GM21526 (cell line): ENCODE results near the gene TMEM130.

Experiments
- ATAC-seq: cut with Tn5 transposase; IDR thresholded peaks from one replicate; pipeline ENCODE4 v1.9.1; 2021; ENCODE audit warnings: moderate library complexity; ENCODE audit not compliant: unreplicated experiment, low FRiP score

Gene TMEM130

DNA sequence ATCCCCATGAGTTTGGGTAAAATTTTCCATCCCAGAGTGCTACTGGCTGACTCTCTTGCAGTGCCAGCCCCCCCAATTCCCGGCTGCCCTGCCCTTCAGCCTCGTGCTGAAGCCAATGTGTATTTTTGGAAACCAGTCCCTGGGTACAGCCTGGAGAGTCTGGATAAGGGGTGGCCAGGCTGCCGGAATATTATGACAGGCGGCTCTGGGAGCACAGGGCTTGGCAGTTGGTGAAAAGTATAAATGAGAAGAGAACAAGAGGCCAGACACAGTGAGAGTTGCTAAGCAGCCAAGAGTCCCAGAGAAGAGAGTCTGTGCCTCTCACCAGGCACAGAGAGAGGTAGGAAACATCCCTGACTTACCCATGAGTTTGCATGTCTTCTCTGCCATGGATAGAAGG lies 53.6 kb downstream of the TMEM130 start:
- no peak for ATAC-seq

DNA sequence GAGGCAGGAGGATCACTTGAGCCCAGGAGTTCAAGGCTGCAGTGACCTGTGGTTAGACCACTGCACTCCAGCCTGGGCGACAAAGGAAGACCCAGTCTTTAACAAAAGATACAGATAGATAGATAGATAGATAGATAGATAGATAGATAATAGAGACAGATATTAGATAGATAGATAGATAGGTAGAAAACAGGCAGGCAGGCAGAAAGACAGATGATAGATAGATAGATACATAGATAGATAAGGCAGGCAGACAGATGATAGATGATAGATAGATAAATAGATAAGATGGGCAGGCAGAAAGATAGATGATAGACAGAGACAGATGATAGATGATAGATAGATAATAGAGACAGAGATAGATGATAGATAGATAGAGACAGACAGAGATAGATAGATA lies 54.5 kb downstream of the TMEM130 start:
- ATAC-seq = no peak

DNA sequence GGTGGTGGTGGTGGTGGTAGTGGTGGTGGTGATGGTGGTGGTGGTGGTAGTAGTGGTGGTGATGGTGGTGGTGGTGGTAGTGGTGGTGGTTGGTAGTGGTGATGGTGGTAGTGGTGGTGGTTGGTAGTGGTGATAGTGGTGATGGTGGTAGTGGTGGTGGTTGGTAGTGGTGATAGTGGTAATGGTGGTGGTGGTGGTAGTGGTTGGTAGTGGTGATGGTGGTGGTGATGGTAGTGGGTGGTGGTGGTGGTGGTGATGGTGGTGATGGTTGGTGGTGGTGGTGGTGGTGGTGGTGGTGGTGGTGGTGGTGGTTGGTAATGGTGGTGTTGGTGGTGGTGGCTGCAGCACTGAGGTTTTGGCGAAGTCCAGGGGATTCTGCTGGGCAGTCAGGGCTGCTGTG lies 58.5 kb downstream of the TMEM130 start:
- no peak for ATAC-seq

DNA sequence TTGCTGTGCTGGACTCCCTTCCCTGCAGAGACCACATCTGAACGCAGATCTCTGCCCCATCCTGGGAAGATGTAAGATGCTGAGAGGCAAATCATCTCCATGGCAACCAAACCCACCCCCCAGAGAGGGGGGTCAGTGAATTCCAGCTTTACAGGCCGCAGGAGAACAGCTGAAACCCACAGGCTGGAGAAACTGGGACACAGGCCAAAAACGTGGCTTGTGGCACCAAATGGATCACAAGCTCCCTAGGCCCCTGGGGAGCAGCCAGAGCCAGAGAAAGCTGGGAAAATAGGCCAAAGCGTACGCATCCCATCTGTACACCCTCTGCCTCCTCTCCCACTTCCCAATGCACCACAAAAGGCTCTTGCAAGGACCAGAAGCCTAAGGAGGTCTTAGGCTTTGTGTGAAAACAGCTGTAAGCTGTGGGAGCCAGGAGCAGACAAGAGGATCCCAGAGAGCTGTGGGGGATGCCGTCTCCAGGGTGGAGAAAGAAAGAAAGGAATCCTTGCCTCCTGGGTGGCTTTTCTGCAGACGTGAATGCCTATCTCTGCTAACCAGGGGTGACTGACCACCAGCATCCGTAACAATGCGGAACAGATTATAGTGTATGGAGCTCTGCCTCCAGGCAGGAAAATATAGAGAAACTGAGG lies 59.5 kb downstream of the TMEM130 start:
- no peak for ATAC-seq

DNA sequence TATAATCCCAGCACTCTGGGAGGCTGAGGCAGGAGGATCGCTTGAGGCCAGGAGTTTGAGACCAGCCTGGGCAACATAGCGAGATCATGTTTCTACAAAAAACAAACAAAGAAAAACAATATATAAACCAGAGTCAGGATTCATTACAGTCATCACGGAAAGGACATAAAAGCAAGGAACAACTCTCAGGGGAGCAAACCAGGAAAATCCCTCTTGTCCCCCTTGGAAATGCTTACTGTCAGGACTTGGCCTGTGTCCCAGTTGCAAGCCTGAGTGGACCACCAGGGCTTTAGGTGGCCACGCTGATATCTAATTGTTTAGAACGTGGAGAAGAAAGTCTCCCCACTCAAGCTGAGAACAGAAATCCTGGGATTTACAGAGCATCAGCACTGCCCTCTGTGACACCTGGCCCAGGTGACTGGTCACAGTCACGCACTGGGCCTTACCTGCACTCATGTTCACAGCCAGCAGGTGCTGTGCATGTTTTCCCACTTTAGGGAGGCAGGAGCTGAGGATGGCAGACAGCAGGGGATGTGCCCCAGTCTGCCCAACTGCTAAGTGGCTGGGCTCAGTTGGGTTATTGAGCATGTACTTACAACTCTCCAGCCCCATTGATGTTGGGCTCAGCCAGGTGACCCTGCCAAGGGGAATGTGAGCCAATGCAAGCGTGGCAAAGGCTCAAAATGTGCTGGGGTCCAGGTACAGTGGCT lies 60.9 kb downstream of the TMEM130 start:
- ATAC-seq = no peak

DNA sequence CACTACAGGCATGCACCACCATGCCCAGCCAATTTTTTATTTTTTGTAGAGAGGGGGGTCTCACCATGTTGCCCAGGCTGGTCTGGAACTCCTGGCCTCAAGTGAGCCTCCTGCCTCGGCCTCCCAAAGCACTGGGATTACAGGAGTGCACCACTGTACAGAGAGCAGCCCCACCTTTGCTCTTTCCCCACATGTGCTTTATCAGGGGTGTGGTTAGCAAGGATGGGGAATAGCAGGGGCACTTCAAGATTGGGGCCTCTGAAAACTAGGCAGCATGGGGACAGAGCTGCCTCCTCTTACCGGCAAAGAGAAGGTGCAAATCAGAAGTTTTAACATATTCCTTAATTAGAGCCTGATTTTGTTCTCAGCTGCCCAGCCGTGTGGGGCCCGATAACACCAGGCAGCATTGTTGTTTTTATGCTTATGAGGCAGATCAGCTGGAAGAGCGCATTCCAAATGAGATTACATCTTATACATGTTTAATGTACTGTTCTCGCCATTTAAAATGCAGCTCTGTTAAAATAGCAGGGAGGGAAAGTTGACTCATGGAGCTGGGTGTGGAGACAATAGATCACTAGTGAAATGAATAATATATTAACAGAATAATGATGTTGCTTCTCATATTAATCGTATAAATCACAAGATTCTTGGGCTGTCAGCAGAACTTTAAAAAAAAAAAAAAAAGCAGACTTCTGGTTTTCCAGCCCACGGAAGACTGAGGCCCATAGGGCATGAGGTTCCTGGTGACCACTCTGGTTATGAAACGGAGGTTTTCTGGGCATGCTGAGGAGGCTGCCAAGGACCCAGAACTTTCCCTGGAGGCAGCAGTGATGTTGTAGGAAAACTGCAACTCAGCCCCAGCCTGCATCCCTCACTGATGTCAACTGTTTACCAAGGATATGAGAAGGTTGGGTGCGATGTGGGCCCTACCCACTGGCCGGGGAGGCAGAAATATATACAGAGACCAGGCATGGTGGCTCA lies 62.5 kb downstream of the TMEM130 start:
- no peak for ATAC-seq

DNA sequence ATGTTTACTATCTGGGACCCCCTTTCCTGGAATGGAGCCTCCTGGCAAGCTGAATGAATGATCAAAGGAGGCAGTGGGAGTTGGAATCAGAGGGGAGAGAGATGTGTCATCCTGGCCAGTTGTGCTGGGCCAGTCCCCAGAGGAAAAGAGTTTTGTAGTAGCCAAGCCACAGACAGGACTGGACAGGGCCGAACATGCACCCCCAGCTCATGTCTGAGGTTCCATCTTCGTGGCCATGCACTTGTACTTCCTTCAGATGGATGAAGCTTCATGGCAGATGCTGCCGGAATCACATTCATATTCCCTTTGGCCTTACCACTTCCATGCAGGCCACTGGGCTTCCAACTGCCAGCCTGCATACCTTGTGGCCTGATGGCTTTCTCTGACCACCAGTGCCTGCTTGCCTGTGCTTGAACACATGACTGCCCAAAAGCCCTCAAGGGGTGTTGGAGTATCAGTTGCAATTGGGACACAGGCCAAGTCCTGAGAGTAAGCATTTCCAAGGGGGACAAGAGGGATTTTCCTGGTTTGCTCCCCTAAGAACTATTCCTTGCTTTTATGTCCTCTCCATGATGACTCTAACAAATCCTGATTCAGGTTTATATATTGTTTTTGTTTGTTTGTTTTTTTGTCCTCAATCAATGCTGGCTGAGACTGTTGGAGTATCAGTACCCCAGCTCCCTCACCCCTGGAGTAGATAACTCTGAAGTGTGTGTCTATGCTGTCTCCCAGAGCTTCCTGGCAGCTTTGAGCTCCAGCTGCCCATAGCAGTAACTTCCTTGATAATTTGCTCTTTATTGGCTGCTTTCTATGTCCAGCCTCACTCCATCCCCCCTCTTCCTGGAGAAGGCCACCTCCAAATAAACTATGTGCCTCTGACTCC lies 63.6 kb downstream of the TMEM130 start:
- ATAC-seq = no peak

DNA sequence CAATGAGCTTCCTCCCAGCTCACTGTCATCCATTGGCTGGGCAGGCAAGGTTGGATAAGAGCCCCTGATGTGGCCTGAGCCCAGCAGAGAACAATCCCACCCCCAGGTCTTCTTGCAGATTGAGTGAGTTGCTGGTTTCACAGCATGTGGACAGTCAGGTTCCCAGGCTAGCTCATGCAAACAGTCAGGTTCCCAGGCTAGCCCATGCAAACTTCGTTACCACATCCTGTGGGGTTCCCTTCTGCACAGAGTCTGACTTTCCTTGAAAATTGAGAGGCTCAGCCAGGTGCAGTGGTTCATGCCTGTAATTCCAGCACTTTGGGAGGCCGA lies 67.1 kb downstream of the TMEM130 start:
- ATAC-seq = peak; percentile 39

DNA sequence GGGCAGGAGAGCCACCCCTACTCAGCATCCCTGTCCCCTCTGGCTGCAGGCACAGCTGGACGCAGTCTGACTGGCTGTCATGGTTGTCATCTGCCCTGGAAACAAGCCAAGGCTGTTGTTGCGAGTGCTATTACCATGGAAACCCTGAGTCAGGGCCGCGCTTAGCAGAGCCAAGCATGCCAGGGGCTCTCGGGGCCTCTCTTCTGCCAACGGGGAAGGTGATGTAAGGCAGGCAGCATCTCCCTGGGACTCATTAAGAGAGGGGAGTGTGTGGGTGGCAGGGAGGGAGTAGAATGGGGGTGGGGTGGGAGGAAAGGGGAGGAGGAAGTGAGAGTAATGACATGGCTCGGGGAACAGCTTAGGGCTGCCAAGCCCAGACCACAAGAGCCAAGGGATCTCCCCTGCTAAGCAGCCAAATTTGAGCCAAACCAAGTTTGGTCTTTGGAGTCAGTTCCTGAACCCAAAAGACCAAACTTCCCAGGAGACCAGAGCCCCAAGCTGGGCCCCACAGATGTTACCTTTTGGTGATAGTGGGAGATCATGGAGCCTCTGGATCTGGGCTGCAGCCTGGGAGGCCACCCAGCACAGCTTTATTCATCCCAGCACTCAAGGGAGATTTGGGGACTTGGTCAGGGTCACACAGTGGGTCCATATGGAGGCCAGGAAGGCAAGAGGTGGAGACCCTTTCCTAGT lies 67.6 kb downstream of the TMEM130 start:
- ATAC-seq = peak; percentile 86

DNA sequence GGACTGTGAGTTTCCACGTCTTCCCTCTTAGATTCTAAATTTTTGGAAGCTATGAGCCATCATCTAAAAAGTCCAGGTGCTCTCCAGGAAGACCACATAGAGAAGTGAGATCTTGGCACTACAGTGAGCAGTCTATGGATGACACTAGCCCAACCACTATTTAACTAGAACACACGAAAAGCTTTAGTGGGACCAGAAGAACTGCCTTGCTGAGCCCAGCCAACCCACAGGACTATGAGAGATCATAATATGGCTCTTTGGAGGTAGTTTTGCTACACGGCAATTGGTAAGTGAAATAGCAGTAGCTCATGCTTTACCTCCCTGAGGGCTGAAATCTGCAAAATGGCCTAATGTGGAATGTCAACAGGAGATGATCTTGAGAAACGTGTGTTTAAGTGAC lies 68.8 kb downstream of the TMEM130 start:
- ATAC-seq = no peak

DNA sequence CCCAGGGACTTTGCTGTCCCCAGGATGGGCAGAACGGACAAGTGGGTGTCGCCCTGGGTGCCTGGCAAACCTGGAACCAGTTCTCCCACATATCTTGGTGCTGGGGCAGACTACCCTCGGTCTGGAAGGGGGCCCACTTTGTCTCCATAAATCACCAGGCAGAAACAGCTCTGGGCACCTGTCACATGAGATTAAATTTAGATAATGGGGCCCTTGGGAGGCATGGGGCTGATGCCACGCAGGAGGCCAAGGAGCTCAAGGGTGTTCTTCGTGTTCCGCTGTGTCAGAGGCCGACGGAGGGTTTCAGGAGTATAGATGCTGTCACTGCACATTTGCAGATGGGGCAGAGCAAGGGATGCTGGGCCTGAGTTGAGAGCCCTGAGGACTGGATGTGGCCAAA lies 72.7 kb downstream of the TMEM130 start:
- no peak for ATAC-seq
